ENCODE measurements around the gene CCDC127. TPM values are rescaled to one million over a fixed set of nuclear protein-coding genes. Genes with fewer than 3 reads are reported as not detected.

Gene CCDC127
- total and polyA plus RNA-seq, 2 of the 13 experiments (the other 11 are each of a cell fraction or from before 2014, with no cell fraction given): 2.9 to 4.3 TPM

- ChIA-PET POLR2A (no interaction called here), CTCF (ENCODE audit: low intra/inter-chr PET ratio, low total read pairs) (no interaction called here)
- no peak for FAIRE-seq
- intact Hi-C loops (cut with micrococcal nuclease; ENCODE audit: unreplicated experiment) (no loop called here), in situ Hi-C loops (cut with HindIII; ENCODE audit: extremely low pct_ligation_motif_present, low pct_unique_long_range_greater_than_20kb) (no loop called here)
- H3K4me1 ChIP-seq (ENCODE audit: insufficient read depth, low read length): no peaks in the 10 kb centered on the region
- 95% methylated on average over 12 of the region's 21 CpGs for WGBS (ENCODE audit: low lambda C conversion rate)
- H3K9me3 ChIP-seq (ENCODE audit: low read length): no peaks in the 10 kb centered on the region
- no peak for TF ChIP-seq ZNF83 (CRISPR knock-in tag; IDR thresholded peaks at IDR 0.05; ENCODE audit: borderline replicate concordance)
- no peak for TF ChIP-seq TBL1XR1 (IDR thresholded peaks at IDR 0.05; ENCODE audit: borderline replicate concordance, low read length, partially characterized antibody)
- TF ChIP-seq SRY (CRISPR knock-in tag; IDR thresholded peaks at IDR 0.05): 0 out of 2 replicates have a peak, but pooled peaks have one; percentile 44
- TF ChIP-seq PHF8 (CRISPR knock-in tag; IDR thresholded peaks at IDR 0.05): no peak
- TF ChIP-seq FOSL1 (CRISPR knock-in tag; IDR thresholded peaks at IDR 0.05; ENCODE audit: borderline replicate concordance): no peak
- TF ChIP-seq AGO2 (optimal IDR thresholded peaks at IDR 0.05; ENCODE audit: low read depth, low read length): peak; percentile 29
- TF ChIP-seq MXD3 (CRISPR knock-in tag; IDR thresholded peaks at IDR 0.05): no peak
- TF ChIP-seq ZNF350 (CRISPR knock-in tag; IDR thresholded peaks at IDR 0.05; ENCODE audit: borderline replicate concordance, low read depth): no peak
- no peak for TF ChIP-seq ZNF652 (CRISPR knock-in tag; IDR thresholded peaks at IDR 0.05; ENCODE audit: borderline replicate concordance, low read depth)
- DNase-seq (ENCODE audit: low spot score): no peak
- no peak overlapping the region for H3K27ac ChIP-seq (ENCODE audit: extremely low read length, insufficient read depth, low read length)
- no peak overlapping the region for H3K9ac ChIP-seq (ENCODE audit: insufficient read depth, low read depth, low read length)
- no peak for ATAC-seq
- H3K36me3 ChIP-seq (replicated peaks in 1 of 2; ENCODE audit: control insufficient read depth in 1 of 2, insufficient read depth in 2 of 2, low read length in 2 of 2): peaks cover 4 to 5% of the 10 kb centered on the region in 2 experiments; a peak in 2 of 5 replicates
- no peak overlapping the region for H2AFZ ChIP-seq (ENCODE audit: low read length)
- BruUV-seq (replicated peaks): no TSS peak
- H3K79me2 ChIP-seq (ENCODE audit: insufficient read depth, low read length): no peaks in the 10 kb centered on the region
- H3K4me3 ChIP-seq (replicated peaks in 1 of 3; ENCODE audit: insufficient read depth in 1 of 3, low read depth in 2 of 3, low read length in 3 of 3): no peak overlapping the region
- no peaks in the 10 kb centered on the region for H3K27me3 ChIP-seq (ENCODE audit: control insufficient read depth in 1 of 2, insufficient read depth in 2 of 2, low read length in 2 of 2)
- no peak overlapping the region for H3K4me2 ChIP-seq (ENCODE audit: low read depth, low read length)
- no peaks in the 10 kb centered on the region; the same call in 1 of the 2 replicates for H4K20me1 ChIP-seq (ENCODE audit: insufficient read depth, low read length)
Observed at GRCh38 chr5:198516-199196, 19.3 kb downstream of the CCDC127 start.

All from HepG2 (cell line).